22Rv1 (cell line): ENCODE measurements around the gene PRAME.
A peak's percentile ranks its signal among the peaks of the same experiment; 100 is the strongest.

ENCODE experiments used
- ZFX ChIP-seq: fragments of 450-650 bp; IDR thresholded peaks from 2 replicates; pipeline ENCODE4 v1.6.1; 2017; ENCODE audit warnings: antibody characterized with exemption, borderline replicate concordance
- TF ChIP-seq, protein P1 (sequence below): fragments of 450-650 bp; IDR thresholded peaks from 2 replicates; pipeline ENCODE4 v1.5.1; 2017; ENCODE audit warnings: mild to moderate bottlenecking

GRCh38 chr22:22576244-22576988 lies 17.4 kb upstream of the PRAME start:
- TF ChIP-seq, protein P1, sequence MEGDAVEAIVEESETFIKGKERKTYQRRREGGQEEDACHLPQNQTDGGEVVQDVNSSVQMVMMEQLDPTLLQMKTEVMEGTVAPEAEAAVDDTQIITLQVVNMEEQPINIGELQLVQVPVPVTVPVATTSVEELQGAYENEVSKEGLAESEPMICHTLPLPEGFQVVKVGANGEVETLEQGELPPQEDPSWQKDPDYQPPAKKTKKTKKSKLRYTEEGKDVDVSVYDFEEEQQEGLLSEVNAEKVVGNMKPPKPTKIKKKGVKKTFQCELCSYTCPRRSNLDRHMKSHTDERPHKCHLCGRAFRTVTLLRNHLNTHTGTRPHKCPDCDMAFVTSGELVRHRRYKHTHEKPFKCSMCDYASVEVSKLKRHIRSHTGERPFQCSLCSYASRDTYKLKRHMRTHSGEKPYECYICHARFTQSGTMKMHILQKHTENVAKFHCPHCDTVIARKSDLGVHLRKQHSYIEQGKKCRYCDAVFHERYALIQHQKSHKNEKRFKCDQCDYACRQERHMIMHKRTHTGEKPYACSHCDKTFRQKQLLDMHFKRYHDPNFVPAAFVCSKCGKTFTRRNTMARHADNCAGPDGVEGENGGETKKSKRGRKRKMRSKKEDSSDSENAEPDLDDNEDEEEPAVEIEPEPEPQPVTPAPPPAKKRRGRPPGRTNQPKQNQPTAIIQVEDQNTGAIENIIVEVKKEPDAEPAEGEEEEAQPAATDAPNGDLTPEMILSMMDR: peak; percentile 93
- TF ChIP-seq ZFX: no peak
